Keratinocyte (primary cell): ENCODE measurements around the gene TIA1. TPM values are rescaled to one million over a fixed set of nuclear protein-coding genes. Genes with fewer than 3 reads are reported as not detected.

Experiments used
- DNase-seq: peaks from one replicate; pipeline ENCODE4 v3.0.0-alpha.2; 2011; ENCODE audit warnings: low read depth, missing footprints, low spot score
- FAIRE-seq: peaks from 2 replicates; lab custom pipeline; 2011; peaks lifted over from hg19 to GRCh38; lab: Jason Lieb, UNC
- H2AFZ ChIP-seq: 2 replicates; pipeline ENCODE4 v1.6.0; 2012; ENCODE audit warnings: low read length, control low read depth, inconsistent platforms; ENCODE audit not compliant: control insufficient read depth
- H3K27ac ChIP-seq: 2 replicates; pipeline ENCODE4 v1.5.1; 2011; ENCODE audit warnings: low read length; ENCODE audit not compliant: control insufficient read depth, insufficient read depth
- H3K27me3 ChIP-seq: 3 replicates; pipeline ENCODE4 v1.6.0; 2011; ENCODE audit warnings: low read length; ENCODE audit not compliant: control insufficient read depth, insufficient read depth; ENCODE audit errors: extremely low read depth
- H3K36me3 ChIP-seq, 2 experiments: 2 replicates in 1 of 2; 3 replicates in 1 of 2; pipeline ENCODE4 v1.5.1; 2011; ENCODE audit warnings: low read length in 2 of 2, mild to moderate bottlenecking in 1 of 2; ENCODE audit not compliant: control insufficient read depth in 2 of 2, insufficient read depth in 2 of 2; ENCODE audit errors: extremely low read depth in 1 of 2
- H3K4me1 ChIP-seq: 3 replicates; pipeline ENCODE4 v1.5.1; 2011; ENCODE audit warnings: low read length; ENCODE audit not compliant: control insufficient read depth, insufficient read depth; ENCODE audit errors: extremely low read depth
- H3K4me2 ChIP-seq: 3 replicates; pipeline ENCODE4 v1.6.0; 2011; ENCODE audit warnings: low read depth, low read length; ENCODE audit not compliant: control insufficient read depth, insufficient read depth; ENCODE audit errors: extremely low read depth
- H3K4me3 ChIP-seq, 3 experiments: fragments of 200-600 bp in 1 of 3; sonication (generic) in 1 of 3; 2 replicates in 2 of 3; 3 replicates in 1 of 3; pipeline ENCODE4 v1.5.1; 2011 to 2016; ENCODE audit warnings: low read length in 3 of 3, mild to moderate bottlenecking in 3 of 3, control low read depth in 2 of 3, inconsistent platforms in 1 of 3, low read depth in 1 of 3, mixed read lengths in 1 of 3, mixed run types in 1 of 3, moderate library complexity in 1 of 3; ENCODE audit not compliant: control insufficient read depth in 2 of 3, insufficient read depth in 2 of 3; ENCODE audit errors: extremely low read depth in 1 of 3
- H3K79me2 ChIP-seq: 2 replicates; pipeline ENCODE4 v1.6.0; 2012; ENCODE audit warnings: low read length; ENCODE audit not compliant: control insufficient read depth, insufficient read depth
- H3K9ac ChIP-seq: 3 replicates; pipeline ENCODE4 v1.6.0; 2011; ENCODE audit warnings: low read length; ENCODE audit not compliant: control insufficient read depth, insufficient read depth; ENCODE audit errors: extremely low read depth
- H3K9me1 ChIP-seq: 3 replicates; pipeline ENCODE4 v1.6.0; 2011; ENCODE audit warnings: low read length; ENCODE audit not compliant: control insufficient read depth, insufficient read depth; ENCODE audit errors: extremely low read depth
- H3K9me3 ChIP-seq: 2 replicates; pipeline ENCODE4 v1.5.1; 2012; ENCODE audit warnings: low read depth, low read length; ENCODE audit not compliant: control insufficient read depth
- H4K20me1 ChIP-seq: 3 replicates; pipeline ENCODE4 v1.6.0; 2011; ENCODE audit warnings: low read length; ENCODE audit not compliant: control insufficient read depth, insufficient read depth; ENCODE audit errors: extremely low read depth
- EZH2 ChIP-seq: IDR thresholded peaks from one replicate; pipeline ENCODE4 v1.6.1; 2012; ENCODE audit warnings: inconsistent platforms, mild to moderate bottlenecking, low read length, moderate library complexity
- dilution Hi-C: fragments of 300-500 bp; cut with MboI; formaldehyde crosslinking; loops from one replicate; pipeline ENCODE4 v1.7.0; 2020; ENCODE audit warnings: low sequenced_read_pairs; ENCODE audit not compliant: extremely low pct_ligation_motif_present
- polyA plus RNA-seq, 5 experiments: library from polyadenylated mRNA; depleted of rRNA in 3 of 5; stranded (reverse) in 3 of 5; stranded (forward) in 1 of 5; unstranded in 1 of 5; fragments of >200 nt; gene quantifications; 1 replicate in 1 of 5; 2 replicates in 3 of 5; 3 replicates in 1 of 5; pipeline versions ENCODE4 v1.2.1 to v1.2.3, GENCODE V29; 2011 to 2012; ENCODE audit warnings: missing spikeins in 2 of 5, low read depth in 1 of 5, low replicate concordance in 1 of 5
- TF ChIP-seq, protein P1 (sequence below), 3 experiments: IDR thresholded peaks in 1 of 3; conservative IDR thresholded peaks in 1 of 3; optimal IDR thresholded peaks in 1 of 3; 2 replicates in 2 of 3; 3 replicates in 1 of 3; pipeline versions ENCODE3 to v1.5.1; 2011; ENCODE audit warnings: low read length in 3 of 3, mild to moderate bottlenecking in 3 of 3, moderate library complexity in 2 of 3, control low read depth in 1 of 3, inconsistent platforms in 1 of 3; ENCODE audit not compliant: insufficient read depth in 2 of 3; ENCODE audit errors: extremely low read depth in 1 of 3

Gene TIA1
- polyA plus RNA-seq, 1 donor (not counting 4 experiments of a cell fraction or from before 2014, with no cell fraction given): 76.3 TPM

- Histone ChIP-seq H4K20me1 (peaks cover 4% of the 10 kb centered on the region), H2AFZ (no peak overlapping the region), H3K9me1 (no peaks in the 10 kb centered on the region), H3K36me3 (peaks cover 9 to 37% of the 10 kb centered on the region in 2 experiments), H3K4me2 (no peak overlapping the region), H3K4me3 (no peak overlapping the region), H3K9ac (no peak overlapping the region), H3K27me3 (no peaks in the 10 kb centered on the region), H3K27ac (no peak overlapping the region), H3K79me2 (peaks cover 54% of the 10 kb centered on the region), H3K4me1 (no peaks in the 10 kb centered on the region), H3K9me3 (no peaks in the 10 kb centered on the region)
- FAIRE-seq (no peak), DNase-seq (no peak)
- dilution Hi-C loops: no loop called here
- TF ChIP-seq, protein P1, sequence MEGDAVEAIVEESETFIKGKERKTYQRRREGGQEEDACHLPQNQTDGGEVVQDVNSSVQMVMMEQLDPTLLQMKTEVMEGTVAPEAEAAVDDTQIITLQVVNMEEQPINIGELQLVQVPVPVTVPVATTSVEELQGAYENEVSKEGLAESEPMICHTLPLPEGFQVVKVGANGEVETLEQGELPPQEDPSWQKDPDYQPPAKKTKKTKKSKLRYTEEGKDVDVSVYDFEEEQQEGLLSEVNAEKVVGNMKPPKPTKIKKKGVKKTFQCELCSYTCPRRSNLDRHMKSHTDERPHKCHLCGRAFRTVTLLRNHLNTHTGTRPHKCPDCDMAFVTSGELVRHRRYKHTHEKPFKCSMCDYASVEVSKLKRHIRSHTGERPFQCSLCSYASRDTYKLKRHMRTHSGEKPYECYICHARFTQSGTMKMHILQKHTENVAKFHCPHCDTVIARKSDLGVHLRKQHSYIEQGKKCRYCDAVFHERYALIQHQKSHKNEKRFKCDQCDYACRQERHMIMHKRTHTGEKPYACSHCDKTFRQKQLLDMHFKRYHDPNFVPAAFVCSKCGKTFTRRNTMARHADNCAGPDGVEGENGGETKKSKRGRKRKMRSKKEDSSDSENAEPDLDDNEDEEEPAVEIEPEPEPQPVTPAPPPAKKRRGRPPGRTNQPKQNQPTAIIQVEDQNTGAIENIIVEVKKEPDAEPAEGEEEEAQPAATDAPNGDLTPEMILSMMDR (optimal IDR thresholded peaks at IDR 0.05 in 1 of 3, IDR thresholded peaks at IDR 0.05 in 1 of 3, conservative IDR thresholded peaks at IDR 0.05 in 1 of 3; ENCODE audit: extremely low read depth in 1 of 3, insufficient read depth in 2 of 3, low read length in 3 of 3): no peak
- TF ChIP-seq EZH2: no peak
Measured at GRCh38 chr2:70283500-70284191, 35.2 kb upstream of the TIA1 start.

DNA sequence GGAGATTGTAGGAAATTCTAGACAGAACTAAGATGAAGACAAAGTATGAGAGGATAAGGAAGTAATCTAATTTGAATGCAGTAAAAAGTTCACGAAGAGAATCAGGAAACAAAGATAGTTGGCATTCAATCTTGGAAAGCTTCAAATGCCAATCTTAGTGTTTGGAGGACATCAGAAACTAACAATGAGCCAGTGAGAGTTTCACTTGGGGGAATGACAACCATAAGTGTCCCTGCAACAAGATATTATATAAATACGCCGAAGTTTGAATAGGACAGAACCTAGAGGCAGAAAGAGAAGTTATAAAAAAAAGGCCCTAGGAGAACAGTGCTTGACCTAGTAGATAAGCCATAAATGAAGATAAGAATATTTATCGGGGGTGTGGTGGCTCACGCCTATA is 34.0 kb upstream of the TIA1 start:
- Histone ChIP-seq H4K20me1 (peaks cover 4% of the 10 kb centered on the region), H3K4me1 (no peaks in the 10 kb centered on the region), H3K9me3 (no peaks in the 10 kb centered on the region), H2AFZ (no peak overlapping the region), H3K4me3 (no peak overlapping the region), H3K9ac (no peak overlapping the region), H3K27me3 (no peaks in the 10 kb centered on the region), H3K79me2 (peaks cover 44% of the 10 kb centered on the region), H3K27ac (no peak overlapping the region), H3K4me2 (no peak overlapping the region), H3K9me1 (no peaks in the 10 kb centered on the region), H3K36me3 (peaks cover 11 to 26% of the 10 kb centered on the region in 2 experiments)
- no peak for DNase-seq
- TF ChIP-seq, protein P1 (optimal IDR thresholded peaks at IDR 0.05 in 1 of 3, IDR thresholded peaks at IDR 0.05 in 1 of 3, conservative IDR thresholded peaks at IDR 0.05 in 1 of 3; ENCODE audit: extremely low read depth in 1 of 3, insufficient read depth in 2 of 3, low read length in 3 of 3): no peak
- no peak for TF ChIP-seq EZH2
- dilution Hi-C loops: no loop called here
- no peak for FAIRE-seq
